Fibroblast of upper back skin (primary cell): ENCODE results near the gene TRIM24.
"Not testable (repeated sequence)": the region's sequence is repeated elsewhere in the genome, so short reads cannot be mapped to it uniquely, and the experiment has no call there.

Source experiments
- DNase-seq: peaks from one replicate; pipeline ENCODE4 v3.0.0-alpha.2; 2013

The TRIM24 gene

DNA sequence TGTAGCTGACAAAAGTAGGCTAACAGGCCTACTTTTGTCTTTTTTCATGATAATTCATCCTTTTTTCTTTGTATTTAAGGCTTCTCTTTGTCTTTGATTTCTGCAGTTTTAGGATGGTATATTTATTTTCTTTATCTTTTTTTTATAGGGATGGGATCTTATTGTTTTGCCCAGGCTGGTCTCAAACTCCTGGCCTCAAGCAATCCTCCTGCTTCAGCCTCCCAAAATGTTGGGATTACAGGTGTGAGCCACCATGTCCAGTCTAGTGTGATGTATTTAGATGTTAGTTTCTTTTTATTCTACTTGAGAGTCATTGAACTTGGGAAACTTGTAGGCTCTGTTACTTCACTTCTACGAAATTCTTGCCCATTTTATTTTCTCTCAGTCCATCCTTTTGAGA lies 35.4 kb downstream of the TRIM24 start:
- no peak for DNase-seq

DNA sequence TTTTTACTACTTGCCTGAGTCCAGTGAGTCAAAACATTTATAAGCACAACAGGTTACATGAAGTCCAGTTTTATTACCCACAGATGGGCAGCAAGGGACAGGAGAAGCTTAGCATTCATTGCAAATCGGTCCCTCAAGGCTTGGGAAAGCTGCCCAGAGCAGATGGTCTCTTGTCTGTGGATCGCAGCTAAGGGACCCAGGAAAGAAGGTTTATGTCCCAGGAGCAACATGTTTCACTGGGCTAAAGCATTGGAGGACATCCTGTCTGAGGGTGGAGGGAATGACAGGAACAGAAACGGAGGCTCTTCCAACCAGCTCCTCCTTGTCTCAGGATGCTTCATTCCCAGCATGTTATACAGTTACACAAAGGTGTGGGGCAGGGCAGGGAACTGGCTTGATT lies 39.3 kb downstream of the TRIM24 start:
- no peak for DNase-seq

DNA sequence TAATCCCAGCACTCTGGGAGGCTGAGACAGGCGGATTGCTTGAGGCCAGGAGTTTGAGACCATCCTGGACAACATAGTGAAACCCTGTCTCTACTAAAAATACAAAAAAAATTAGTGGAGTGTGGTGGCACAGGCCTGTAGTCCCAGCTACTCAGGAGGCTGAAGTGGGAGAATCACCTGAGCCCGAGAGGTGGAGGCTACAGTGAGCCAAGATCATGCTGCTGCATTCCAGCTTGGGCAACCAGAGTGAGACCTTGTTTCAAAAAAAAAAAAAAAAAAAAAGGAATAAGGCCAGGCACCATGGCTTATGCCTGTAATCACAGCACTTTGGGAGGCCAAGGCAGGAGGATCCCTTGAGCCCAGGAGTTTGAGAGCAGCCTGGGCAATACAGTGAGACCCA lies 40.2 kb downstream of the TRIM24 start:
- not testable (repeated sequence) for DNase-seq

DNA sequence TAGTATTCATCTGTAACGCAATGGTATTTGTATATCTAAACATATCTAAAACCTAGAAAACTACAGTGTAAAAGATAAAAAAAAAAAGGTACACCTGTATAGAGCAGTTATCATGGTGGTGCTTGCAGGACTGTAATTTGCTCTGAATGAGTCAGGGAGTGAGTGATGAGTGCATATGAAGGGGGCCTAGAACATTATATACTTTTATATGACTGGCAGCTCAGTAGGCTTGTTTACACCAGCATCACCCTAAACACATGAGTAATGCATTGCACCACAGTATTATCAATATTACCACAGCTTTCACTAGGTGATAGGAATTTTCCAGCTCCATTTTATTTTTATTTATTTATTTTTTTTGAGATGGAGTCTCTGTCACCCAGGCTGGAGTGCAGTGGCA lies 40.8 kb downstream of the TRIM24 start:
- no peak for DNase-seq

DNA sequence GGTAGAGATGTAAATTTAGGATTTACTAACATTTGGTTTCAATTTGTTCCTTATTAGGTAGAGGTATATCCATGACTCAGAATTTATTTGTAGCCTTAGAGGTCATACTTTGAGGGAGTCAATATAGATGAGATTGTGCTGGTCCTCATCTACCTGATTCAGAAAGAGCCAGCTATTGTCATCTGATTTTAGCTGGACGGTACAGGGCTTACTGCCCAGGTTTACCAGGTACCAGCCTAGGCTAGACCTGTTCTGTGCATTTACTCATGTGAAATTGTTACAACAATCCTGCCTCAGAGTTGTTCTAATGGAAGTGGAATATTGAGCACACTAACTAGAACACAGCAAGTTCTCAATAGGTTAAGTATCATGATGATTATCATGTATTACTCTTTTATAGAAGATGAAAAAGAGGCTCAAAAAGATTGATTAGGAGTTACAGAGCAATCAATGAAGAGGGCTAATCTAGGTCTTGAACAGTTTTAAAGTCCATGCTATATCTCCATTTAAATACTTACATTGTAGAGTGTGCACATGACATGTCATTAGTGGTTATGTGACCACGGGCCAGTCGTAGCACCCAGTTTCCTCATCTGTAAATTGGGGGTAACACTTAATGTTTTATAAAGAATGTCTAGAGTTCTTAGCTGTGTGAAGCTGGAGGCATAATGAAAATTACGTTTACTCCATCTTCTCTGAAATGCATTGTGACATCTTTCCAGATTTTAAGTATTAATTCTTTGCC lies 42.1 kb downstream of the TRIM24 start:
- DNase-seq, result peak; percentile 8

DNA sequence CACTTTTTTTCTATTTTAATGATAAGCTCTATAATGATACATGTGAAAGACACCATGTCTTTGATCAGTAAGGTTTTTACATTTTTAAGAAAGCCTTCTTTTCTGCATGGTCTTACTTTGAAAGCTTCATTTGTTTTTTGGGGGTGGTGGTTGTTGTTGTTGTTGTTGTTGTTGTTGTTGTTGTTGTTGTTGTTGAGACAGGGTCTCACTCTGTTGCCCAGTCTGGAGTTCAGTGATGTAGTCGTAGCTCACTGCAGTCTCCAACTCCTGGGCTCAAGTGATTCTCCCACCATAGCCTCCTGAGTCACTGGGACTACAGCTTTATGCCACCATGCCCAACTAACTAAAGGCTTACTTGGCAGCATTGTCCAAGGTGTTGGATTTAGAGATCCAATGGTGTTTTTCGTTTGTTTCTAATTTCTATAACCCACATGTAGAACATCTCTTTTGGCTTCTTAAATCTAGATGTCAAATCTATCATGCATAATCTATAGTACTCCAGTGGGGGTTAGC lies 45.4 kb downstream of the TRIM24 start:
- no peak for DNase-seq

DNA sequence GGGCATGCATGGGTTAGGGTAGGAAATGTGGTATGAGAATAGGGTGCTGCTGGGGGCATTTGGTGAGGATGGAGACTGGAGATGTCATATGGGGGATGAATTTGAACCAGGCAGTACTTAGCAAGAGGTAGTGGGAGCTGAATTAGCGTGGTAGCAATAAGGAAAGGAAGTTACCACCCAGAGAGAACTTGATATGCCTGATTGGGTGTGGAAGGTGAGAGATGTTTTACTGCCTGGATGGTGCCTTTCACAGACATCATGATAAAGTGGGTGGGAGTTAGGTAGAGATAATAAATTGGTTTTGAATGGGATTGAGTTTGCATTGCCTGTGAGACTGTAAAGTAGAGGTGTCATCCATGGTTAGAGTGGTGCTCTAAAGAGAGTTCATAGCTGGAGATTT lies 46.7 kb downstream of the TRIM24 start:
- no peak for DNase-seq

DNA sequence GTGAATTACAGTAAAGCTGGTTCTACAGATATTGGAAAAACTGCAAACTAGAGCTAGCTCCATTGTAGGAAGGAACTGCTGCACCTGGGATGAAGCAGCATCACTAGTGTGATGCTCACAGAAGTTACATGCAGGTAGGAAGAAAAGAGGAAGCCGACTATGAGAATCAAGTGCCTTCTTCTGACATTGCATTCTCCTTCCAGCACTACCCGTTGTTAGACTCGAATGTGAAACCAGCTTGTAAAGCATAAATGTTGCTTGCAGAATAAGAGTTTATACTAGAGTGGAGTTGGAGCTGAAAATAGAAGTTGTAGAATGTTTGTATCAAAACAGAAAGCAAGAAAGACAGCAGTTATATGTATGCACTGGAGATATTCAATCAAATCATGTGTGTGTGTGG lies 49.9 kb downstream of the TRIM24 start:
- no peak for DNase-seq

DNA sequence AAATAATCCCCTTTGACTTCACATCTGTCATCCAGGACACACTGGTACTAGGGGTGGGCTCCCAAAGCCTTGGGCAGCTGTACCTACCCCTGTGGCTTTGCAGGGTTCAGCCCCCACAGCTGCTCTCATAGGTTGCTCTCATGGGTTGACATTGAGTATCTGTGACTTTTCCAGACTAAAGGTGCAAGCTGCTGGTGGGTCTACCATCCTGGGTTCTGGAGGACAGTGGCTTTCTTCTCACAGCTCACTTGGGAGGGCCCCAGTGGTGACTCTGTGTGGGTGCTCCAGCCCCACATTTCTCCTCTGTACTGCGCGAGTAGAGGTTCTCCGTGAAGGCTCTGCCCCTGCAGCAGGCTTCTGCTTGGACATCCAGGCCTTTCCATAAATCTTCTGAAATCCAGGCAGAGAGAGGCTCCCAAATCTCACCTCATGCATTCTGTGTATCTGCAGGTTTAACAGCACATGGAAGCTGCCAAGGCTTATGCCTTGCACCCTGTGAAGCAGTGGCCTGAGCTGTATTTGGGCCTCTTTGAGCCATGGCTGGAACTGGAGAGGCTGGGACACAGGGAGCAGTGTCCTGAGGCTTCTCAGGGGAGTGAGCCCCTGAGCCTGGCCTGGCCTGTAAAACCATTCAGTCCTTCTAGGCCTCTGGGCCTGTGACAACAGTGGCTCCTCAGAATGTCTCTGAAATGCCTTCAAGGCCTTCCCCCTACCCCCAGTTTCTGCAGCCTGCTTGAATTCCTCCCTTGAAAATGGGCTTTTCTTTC lies 52.2 kb downstream of the TRIM24 start:
- DNase-seq, result no peak

DNA sequence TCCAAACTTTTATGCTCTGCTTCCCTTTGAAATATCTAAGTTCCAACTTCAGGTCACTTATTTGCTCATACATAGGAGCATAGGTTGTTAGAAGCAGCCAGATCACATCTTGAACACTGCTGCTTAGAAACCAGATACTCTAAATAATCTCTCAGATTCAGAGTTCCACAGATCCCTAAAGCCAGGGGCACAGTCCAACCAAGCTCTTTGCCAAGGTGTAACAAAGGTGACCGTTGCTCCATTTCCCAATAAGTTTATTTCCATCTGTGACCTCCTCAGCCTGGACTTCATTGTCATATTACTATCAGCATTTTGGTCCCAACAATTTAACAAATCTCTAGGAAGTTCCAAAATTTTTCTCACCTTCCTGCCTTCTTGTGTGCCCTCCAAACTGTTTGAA lies 52.8 kb downstream of the TRIM24 start:
- no peak for DNase-seq

DNA sequence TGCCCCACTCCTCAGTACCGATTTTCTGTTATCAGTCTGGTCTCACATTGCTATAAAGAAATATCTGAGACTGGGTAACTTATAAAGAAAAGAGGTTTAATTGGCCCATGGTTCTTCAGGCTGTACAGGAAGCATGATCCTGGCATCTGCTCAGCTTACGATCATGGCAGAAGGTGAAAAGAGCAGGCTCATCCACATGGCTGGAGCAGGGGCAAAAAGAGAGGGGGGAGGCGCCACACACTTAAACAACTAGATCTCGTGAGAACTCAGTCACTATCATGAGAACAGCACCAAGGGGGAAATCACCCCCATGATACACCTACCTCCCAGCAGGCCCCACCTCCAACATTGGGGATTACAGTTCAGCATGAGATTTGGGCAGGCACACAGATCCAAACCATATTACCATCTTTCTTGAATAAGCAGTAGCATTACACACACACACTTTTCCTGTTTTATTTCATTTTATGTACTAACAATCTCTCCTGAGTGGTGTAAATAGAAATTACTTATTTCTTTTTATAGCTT lies 53.3 kb downstream of the TRIM24 start:
- no peak for DNase-seq

DNA sequence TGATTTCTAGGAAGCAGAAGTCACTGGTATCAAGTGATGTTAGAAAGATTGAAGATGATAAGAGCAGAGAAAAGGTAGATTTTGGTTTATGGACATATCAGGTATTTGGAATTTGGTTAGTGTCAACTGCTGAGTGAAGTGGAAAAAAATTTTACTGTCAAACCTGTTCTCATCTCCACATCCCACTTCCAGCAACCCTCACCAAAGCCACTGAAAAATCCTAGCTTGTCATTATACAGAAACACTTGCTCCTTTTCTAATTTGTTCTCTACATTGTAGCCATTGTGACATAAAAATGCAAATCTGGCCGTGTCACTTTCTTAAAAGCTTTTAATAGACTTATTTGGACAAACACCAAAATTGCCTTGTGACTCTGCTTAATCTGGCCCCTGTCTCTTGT lies 54.0 kb downstream of the TRIM24 start:
- DNase-seq, result no peak

DNA sequence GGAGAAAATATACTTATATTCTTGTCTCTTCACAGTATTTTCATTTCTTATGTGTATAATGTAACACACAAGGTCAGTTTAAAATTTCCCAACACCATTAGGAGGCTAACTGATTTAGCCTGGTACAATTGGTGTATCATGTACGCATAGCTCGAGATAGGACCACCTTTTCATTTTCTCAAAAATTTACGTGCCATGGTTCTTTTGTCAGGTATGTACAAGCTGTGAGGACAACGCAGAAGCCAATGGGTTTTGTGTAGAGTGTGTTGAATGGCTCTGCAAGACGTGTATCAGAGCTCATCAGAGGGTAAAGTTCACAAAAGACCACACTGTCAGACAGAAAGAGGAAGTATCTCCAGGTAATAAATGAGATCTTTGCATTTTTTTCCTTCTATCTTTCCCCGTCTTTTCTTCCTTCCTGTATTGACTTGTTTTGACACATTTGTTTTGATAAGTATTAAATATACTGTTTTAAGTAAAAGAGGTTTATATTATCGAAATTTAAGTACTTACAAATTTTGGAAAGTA lies 55.0 kb downstream of the TRIM24 start:
- DNase-seq, result no peak

DNA sequence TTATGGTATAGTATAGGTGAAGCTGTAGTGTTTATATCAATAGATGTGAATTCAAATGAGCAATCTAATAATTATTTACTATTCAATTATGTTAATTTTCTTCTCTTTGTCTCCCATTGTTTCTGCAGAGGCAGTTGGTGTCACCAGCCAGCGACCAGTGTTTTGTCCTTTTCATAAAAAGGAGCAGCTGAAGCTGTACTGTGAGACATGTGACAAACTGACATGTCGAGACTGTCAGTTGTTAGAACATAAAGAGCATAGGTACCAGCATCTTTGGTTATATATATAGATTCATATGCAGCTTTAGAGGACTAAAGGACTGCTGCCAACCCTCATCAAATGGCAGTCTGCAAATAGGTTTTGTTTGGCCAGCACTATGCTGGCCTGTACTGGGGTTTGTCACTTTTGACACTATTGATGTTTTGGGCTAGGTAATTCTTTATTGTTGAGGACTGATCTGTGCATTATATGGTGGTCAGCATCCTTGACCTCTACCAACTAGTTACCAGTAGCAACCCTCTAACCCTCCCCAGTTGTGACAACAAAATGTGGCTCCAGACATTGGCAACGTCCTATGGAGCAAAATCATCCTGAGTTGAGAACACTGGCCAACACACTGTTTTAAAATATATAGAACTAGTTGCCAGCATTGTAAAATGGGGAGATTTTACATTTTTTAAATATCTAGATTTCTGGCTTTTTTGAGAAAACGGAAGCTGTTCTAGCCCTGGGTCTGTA lies 59.2 kb downstream of the TRIM24 start:
- no peak for DNase-seq

DNA sequence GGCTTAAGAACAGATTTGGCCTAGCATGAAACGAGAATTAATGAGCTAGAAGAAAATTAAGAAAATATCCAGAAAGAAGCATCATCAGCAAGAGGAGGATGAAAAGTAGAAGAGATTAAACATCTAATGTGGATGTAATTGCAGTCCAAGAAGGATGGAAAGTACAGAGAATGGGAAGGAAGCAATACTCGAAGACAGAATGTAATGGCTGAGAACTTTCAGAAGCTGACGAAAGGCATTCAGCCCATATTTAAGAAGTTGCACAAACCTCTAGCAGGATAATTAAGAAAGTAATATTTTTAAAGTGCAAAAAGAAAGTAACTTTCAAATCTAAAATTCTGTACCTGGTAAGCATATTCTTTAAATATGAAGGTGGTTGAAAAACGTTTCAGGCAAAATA lies 60.7 kb downstream of the TRIM24 start:
- no peak for DNase-seq

DNA sequence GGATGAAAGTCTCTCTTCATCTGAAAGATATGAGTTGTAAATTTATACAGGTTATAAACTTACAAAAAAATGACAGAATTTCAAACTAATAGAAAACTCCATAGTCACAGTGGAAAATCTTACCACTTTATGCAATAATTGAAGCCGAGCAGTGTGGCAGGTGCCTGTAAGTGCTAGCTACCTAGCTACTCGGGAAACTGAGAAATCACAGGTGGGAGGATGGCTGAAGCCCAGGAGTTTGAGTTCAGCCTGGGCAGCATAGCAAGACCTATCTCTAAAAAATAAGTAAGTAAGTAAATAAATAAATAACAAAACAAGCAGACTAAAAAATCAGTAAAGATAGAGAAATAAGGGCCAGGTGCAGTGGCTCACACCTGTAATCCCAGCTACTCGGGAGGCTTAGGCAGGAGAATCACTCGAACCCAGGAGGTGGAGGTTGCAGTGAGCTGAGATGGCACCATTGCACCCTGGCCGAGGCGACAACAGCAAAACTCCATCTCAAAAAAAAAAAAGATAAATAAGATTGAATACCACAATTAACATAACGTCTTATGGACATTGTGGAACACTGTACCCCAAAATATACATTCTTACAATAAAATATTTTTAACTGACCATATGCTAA lies 61.9 kb downstream of the TRIM24 start:
- DNase-seq, result no peak

DNA sequence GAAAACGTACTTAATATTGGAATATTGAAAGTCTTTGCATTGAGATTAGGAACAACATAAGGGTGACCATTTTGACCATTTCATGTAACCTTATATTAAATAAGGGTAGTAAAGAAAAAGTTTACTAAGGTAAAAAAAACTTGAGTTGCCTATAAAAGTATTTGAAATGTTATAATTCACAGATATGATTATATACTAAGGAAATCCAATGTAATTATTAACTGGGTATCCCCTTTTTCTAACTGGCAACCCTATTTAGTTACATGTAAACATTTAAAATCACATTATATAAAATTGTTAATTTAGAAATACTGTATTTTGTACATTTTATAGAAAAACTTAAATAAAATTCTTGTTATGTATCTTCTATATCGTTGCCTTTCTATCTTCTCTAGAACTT lies 64.2 kb downstream of the TRIM24 start:
- DNase-seq, result no peak

DNA sequence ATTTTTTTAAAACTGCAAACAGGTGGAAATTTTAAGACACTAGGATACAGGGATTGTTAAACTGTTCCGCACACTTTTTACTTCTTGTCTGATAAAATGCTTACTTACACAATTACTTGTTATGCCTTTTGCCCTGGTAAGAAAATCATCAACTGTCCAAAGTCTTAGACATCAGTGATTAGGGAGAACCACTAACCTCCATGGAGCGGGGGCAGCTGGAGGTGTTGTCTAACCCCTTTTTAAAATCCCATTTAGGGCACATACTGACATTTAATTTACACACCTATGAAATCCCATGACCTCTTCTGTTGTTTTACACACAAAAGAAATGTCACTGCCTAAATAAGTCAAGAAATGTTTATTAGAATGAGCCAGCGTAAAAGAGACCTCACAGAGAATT lies 65.7 kb downstream of the TRIM24 start:
- DNase-seq, result no peak

DNA sequence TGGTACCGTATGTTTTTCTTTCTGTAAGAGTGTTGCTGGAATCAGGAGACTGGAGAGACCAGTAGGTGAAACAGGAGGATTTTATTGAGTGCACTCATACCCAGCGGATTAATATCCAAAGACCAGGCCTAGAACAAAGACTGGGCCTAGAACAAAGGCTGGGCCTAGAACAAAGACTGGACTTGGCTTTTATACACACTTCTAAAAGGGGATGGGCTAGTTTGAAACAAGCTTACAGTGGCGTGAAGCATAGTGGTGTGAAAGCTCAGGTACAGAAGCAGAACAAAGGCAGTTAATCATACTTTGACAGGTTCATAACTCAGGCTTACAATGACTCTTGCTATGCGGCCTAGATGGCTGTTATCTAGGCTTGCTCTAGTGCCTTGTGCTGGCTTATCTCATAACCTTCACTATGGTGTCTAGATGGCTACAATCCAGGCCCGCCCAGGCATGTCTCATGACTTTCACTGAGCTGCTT lies 67.7 kb downstream of the TRIM24 start:
- no peak for DNase-seq

DNA sequence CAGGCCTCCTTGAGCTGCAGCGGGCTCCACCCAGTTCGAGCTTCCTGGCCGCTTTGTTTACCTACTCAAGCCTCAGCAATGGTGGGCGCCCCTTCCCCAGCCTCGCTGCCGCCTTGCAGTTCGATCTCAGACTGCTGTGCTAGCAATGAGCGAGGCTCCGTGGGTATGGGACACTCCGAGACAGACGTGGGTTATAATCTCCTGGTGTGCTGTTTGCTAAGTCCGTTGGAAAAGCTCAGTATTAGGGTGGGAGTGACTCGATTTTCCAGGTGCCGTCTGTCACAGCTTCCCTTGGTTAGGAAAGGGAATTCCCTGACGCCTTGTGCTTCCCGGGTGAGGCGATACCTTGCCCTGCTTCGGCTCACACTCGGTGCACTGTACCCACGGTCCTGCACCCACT lies 76.8 kb downstream of the TRIM24 start:
- DNase-seq, result not testable (repeated sequence)

DNA sequence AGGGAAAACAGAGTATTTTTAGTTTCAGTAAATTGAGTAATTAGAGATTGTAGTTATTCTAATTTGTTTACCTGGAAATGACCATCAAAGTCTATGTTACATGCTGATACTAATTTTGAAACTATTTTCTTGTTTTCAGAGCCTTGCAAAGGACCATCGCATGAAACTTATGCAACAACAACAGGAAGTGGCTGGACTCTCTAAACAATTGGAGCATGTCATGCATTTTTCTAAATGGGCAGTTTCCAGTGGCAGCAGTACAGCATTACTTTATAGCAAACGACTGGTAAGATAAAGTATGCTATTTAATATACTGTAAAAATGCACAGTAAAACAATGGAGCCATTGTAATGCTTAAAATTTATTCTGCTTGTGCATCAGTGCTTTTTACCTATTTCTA lies 78.5 kb downstream of the TRIM24 start:
- no peak for DNase-seq

DNA sequence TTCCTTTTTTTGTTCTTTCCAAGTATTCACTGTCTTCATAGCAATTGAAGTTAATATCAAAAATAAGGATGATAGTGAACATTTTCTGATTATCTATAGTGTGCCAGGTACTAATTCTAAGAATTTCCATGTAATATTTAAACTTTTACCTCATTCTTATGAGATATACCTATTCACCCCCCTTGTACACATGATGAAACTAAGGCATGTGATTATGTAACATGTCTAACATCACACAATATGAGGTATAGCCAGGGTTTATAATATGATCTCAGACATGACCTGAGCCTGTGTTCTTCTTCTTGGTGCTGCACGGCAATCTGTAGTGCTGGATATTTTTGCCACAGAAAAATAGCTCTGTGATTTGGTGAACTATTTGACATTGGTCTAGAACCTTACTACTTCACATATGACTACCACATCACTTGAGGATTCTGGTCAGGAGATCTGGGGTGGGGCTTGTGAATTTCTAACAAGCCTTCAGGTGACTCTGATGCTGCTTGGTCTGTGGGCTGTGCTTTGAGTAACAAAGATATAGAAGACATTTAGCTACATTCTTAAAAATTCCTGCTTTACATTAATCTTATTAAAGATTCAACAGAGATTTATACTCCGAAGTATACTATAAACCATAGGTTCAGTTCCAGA lies 79.1 kb downstream of the TRIM24 start:
- DNase-seq, result no peak
